Mesodermal cell (in vitro differentiated cells): ENCODE data around the gene CNKSR2. TPM values are rescaled to one million over a fixed set of nuclear protein-coding genes. Genes with fewer than 3 reads are reported as not detected.

Source experiments
- H3K27ac ChIP-seq: 2 replicates; pipeline ENCODE4 v1.7.0; 2013; ENCODE audit warnings: mild to moderate bottlenecking, low read depth, low read length, moderate library complexity; ENCODE audit not compliant: severe bottlenecking
- H3K36me3 ChIP-seq: 2 replicates; pipeline ENCODE4 v1.7.1; 2013; ENCODE audit warnings: mild to moderate bottlenecking, low read length, moderate library complexity; ENCODE audit not compliant: control insufficient read depth, insufficient read depth
- H3K4me1 ChIP-seq: one replicate; pipeline ENCODE4 v1.7.1; 2013; ENCODE audit warnings: mild to moderate bottlenecking, low read length; ENCODE audit not compliant: insufficient read depth, control insufficient read depth, poor library complexity, severe bottlenecking
- H3K4me3 ChIP-seq: 2 replicates; pipeline ENCODE4 v1.7.0; 2013; ENCODE audit warnings: low read length, control low read depth, mild to moderate bottlenecking; ENCODE audit not compliant: insufficient read depth, poor library complexity, severe bottlenecking; ENCODE audit errors: extremely low read depth
- H3K9me3 ChIP-seq: 2 replicates; pipeline ENCODE4 v1.7.1; 2013; ENCODE audit warnings: mild to moderate bottlenecking, low read length, moderate library complexity; ENCODE audit not compliant: control insufficient read depth
- WGBS, 2 experiments: methylation state at CpG; one replicate each; pipeline ENCODE4 v1.1.5; 2013; ENCODE audit warnings: missing lambda C conversion rate in 2 of 2; ENCODE audit not compliant: insufficient coverage in 2 of 2; 5-methylcytosine and 5-hydroxymethylcytosine counted together
- polyA plus RNA-seq, 2 experiments: library from polyadenylated mRNA; stranded (reverse); fragments of 50-300 nt; gene quantifications; one replicate each; pipeline ENCODE4 v1.2.3, GENCODE V29; 2013

CNKSR2 gene
- 2.1 TPM for polyA plus RNA-seq (2013, experiment 1 of 2)
- polyA plus RNA-seq (2013, experiment 2 of 2) = 3.1 TPM

DNA sequence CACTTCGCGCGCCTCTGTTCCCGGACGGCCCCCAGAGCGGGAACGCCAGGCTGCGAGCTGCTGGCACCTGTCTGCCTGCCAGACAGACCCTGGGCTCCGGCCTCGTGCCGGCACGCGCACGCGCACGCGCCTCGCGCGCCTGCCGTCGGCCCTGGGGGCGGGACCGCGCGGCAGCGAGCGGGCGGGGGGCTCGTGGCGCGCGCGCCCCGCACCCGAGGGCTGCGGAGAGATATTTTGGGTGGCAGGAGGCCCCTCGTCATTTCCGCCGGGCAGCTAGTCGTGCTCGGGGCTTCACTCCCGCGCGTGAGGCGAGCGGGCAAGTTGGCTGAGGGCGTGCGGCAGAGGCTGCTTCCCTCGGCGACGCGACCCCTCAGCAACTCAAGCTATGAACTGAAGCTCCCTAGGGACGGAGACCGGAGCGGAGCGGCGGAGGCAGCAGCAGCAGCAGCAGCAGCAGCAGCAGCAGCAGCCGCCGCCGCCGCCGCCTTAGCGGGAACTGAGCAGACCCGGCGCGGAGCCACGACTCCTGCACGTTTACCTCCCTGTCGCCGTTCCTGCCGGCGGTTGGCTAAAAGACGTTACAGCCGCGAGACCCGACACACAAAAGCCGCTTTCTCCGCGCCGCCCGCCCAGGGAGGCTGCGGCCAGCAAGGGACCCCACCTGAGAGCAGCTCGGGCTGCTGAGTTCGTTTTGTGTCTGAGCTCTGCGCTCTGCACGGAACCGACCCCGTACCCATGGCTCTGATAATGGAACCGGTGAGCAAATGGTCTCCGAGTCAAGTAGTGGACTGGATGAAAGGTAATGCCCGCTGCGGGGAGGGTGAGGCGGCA lies at the start of gene CNKSR2:
TSS of gene CNKSR2 (plus strand) at position 256 of the 831 bp plus-strand sequence. CDS start at position 736, 480 bp downstream.
- Histone ChIP-seq H3K27ac (peak within 1 kb of the TSS; percentile 16), H3K9me3 (no peaks in the 10 kb centered on the region), H3K4me1 (no peaks in the 10 kb centered on the region), H3K36me3 (no peaks in the 10 kb centered on the region), H3K4me3 (peak within 1 kb of the TSS; percentile 41)
- WGBS, 2 experiments = 0 to 1% methylated on average over 3 to 24 of the region's 94 CpGs

DNA sequence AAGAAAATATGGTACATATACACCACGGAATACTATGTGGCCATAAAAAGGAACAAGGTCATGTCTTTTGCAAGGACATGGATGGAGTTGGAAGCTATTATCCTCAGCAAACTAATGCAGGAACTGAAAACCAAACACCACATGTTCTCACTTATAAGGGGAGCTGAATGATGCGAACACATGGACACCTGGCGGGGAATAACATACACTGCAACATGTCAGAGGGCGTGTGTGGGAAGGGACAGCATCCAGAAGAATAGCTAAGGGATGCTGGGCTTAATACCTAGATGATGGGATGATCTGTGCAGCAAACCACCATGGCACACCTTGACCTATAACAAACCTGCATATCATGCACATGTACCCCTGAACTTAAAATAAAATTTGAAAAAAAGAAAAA lies 19.5 kb upstream of the CNKSR2 start:
- no peak overlapping the region for H3K27ac ChIP-seq
- no peaks in the 10 kb centered on the region for H3K9me3 ChIP-seq
- no peaks in the 10 kb centered on the region for H3K36me3 ChIP-seq
- no peak overlapping the region for H3K4me3 ChIP-seq
- WGBS, 2 experiments = no CpG with 5 or more reads among the region's 4 CpGs
- no peaks in the 10 kb centered on the region for H3K4me1 ChIP-seq

DNA sequence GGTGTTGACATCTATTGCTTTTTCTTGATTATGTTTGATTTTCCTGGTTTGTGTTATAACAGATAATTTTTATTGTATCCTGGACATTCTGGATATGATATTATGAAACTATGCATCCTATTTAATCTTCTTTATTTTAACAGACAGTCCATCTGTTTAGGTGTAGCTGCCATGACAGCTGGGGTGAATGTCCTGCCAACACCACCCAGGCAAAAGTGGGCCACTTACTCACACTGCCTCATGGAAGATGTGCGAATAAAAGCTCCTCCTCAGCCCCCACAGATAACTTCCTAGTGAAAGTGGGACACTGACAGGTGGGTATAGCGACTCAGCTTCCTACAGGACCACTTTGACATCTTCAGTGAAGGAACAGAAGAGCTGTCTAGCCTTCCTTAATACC lies 18.4 kb upstream of the CNKSR2 start:
- no CpG with 5 or more reads among the region's 2 CpGs for WGBS, 2 experiments
- H3K27ac ChIP-seq = no peak overlapping the region
- H3K36me3 ChIP-seq = no peaks in the 10 kb centered on the region
- H3K4me1 ChIP-seq = no peaks in the 10 kb centered on the region
- no peak overlapping the region for H3K4me3 ChIP-seq
- H3K9me3 ChIP-seq = no peaks in the 10 kb centered on the region

DNA sequence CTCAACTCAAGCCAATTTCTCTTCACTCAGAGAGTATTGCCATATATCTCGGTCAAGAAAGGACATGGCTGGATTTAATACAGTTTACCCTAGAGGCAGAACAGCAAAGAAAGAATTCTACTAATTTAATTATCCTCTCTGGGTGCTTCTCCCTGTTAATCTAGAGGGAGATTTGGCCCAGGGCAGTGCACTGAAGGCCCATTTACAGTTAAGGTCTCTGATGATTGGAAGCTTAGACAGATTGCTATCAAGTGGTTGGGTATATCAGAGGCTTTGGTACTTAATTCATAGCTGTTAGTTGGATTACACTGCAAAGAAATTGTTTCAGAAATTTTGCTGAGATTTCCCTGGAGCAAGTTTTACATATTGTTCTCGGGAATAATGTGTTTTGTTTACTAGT lies 4.6 kb upstream of the CNKSR2 start:
- H3K27ac ChIP-seq = no peak overlapping the region
- no peaks in the 10 kb centered on the region for H3K9me3 ChIP-seq
- H3K4me1 ChIP-seq = no peaks in the 10 kb centered on the region
- no peaks in the 10 kb centered on the region for H3K36me3 ChIP-seq
- no CpG with 5 or more reads among the region's 2 CpGs for WGBS, 2 experiments
- no peak overlapping the region for H3K4me3 ChIP-seq

DNA sequence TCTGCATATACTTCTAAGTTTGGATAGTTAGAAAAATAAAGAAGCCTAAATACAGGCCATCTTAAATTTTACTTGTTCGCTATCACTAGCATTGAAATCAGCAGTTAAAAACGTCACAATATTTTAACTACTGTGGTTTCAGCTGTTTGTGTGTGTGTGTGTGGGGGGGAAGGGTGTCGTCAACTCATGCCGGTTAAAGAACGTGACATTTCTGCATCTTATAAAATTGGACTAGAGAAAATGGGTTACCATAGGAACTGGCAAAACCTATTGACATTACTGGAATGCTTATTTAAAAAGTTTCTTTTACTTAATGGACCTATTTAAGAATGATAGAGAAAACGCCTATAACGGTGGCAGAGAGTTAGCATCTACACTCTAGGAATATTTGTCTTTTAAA lies 1.2 kb upstream of the CNKSR2 start:
- WGBS, 2 experiments = no CpG with 5 or more reads among the region's 7 CpGs
- no peaks in the 10 kb centered on the region for H3K9me3 ChIP-seq
- H3K27ac ChIP-seq = no peak overlapping the region
- no peaks in the 10 kb centered on the region for H3K4me1 ChIP-seq
- no peaks in the 10 kb centered on the region for H3K36me3 ChIP-seq
- H3K4me3 ChIP-seq = no peak overlapping the region

DNA sequence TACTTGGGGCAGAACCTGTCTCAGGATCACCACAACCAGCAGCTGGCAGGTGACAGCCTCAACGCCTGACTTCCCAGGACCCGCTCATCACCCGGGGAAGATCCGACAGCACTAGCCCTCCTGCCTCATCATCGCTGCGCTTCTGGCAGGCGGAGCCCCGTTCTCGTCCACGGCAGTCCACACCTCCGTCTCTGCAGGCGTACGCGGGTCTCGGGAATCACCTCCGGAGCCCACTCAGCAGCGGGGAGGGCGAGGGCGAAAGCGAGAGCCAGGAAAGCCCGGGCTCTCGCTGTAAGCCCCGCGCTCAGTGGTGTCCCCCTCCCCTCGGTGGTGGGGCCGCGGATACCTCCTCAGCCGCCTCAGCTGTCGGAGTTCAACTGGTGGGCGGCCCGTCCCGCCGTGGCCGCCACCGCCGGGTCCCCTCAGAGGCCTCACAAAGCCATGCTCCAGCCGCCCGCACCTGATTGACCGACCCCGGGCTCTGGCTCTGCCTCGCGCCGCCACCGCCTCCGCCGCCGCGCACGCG lies 518 bp upstream of the CNKSR2 start:
- no peaks in the 10 kb centered on the region for H3K36me3 ChIP-seq
- H3K4me3 ChIP-seq = peak overlapping the region; percentile 41
- H3K4me1 ChIP-seq = no peaks in the 10 kb centered on the region
- H3K9me3 ChIP-seq = no peaks in the 10 kb centered on the region
- no peak overlapping the region for H3K27ac ChIP-seq
- 1% methylated on average over 20 to 28 of the region's 50 CpGs for WGBS, 2 experiments

DNA sequence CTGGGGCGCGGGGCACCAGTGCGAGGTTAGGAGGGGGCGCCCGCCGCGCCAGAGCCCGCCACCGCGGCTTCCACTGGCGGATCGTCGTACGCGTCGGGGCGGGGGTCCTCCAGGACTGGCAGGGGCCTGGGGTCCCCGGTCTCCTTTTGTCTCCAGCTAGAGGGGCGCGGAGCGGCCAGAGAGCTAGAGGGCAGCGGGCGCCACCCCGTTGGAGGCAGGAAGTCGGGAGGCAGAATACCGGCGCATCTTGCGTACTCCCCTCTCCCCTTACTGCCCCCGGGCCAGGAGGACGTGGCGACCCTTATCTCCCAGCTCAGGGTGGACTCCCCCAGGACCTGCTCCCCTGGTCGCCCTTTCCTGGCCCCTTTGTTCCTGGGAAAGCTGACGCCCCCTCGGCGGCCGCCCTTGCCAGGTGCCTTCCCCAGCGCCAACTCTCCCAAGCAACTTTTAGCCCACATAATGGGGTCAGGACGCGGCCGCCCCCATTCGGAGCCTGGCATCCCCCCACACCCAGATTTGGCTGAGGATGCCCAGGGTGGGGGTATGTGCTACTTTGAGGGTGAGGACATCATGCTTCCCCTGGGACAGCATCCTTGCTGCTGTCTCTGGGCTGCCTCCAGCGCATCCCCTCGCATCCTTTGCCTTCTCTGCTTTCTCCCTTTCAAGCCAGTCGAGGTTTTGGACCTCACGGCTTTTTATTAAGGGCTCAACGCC lies 933 bp downstream of the CNKSR2 start:
- no peaks in the 10 kb centered on the region for H3K4me1 ChIP-seq
- 0% methylated on average over 8 to 10 of the region's 46 CpGs for WGBS, 2 experiments
- peak overlapping the region; percentile 41 for H3K4me3 ChIP-seq
- no peaks in the 10 kb centered on the region for H3K9me3 ChIP-seq
- no peaks in the 10 kb centered on the region for H3K36me3 ChIP-seq
- no peak overlapping the region for H3K27ac ChIP-seq

DNA sequence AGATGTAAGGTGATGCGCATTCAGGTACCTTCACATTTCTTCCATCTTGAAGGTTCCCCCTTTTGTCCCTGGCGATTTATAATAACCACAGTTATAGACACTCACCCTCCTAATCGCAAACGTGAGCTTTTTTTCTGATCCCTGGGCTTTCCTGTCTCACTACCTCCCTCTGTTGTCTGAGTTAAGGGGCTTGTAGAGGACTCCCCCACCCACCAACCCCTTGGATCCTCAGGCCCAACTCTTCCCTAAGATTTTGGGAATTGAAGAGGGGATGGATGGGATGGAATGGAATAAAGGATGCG lies 1.4 kb downstream of the CNKSR2 start:
- no peak overlapping the region for H3K27ac ChIP-seq
- no peaks in the 10 kb centered on the region for H3K9me3 ChIP-seq
- H3K36me3 ChIP-seq = no peaks in the 10 kb centered on the region
- no CpG with 5 or more reads among the region's 5 CpGs for WGBS, 2 experiments
- H3K4me1 ChIP-seq = no peaks in the 10 kb centered on the region
- peak overlapping the region; percentile 41 for H3K4me3 ChIP-seq

DNA sequence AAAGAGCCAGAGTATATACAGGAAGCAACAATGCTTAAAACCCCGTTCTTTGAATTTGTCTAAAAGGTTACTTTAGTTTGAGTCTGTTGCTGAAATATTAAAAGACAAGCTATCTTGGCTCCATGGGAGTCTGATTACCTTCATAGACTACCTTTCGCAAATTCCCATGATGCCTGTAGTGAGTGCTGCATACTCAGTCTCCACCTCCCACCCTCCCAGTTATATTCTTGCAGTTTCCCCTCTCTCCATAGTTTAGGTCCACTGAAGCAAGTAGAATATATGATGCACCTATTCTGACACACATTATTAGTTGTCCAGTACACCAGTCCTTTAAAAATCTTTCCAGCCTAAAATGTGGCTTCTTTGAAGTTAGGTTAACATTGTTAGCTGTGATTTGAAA lies 2.4 kb downstream of the CNKSR2 start:
- H3K27ac ChIP-seq = no peak overlapping the region
- no CpG with 5 or more reads among the region's 2 CpGs for WGBS, 2 experiments
- no peaks in the 10 kb centered on the region for H3K36me3 ChIP-seq
- no peaks in the 10 kb centered on the region for H3K9me3 ChIP-seq
- H3K4me3 ChIP-seq = no peak overlapping the region
- H3K4me1 ChIP-seq = no peaks in the 10 kb centered on the region

DNA sequence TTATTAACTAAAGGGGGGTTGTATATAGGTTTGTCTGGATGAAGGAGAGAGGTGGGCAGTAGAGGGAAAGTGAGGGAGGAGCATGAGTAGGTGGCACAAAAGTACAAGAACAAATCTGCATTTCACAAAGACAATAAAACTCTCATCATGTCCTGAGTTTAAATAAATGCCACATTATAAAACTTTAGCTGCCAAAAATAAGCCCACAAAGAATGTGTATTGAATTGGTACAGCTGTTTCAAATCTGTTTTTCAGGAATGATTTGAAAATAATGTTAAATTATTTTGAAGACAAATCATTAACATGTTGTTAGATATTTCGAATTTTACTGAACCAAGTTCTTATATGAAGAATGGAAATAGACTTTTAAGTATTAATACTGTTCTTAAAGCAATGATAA lies 5.8 kb downstream of the CNKSR2 start:
- no peaks in the 10 kb centered on the region for H3K9me3 ChIP-seq
- H3K4me3 ChIP-seq = no peak overlapping the region
- H3K36me3 ChIP-seq = no peaks in the 10 kb centered on the region
- H3K4me1 ChIP-seq = no peaks in the 10 kb centered on the region
- H3K27ac ChIP-seq = no peak overlapping the region
- WGBS, 2 experiments = no CpG with 5 or more reads among the region's 1 CpG

DNA sequence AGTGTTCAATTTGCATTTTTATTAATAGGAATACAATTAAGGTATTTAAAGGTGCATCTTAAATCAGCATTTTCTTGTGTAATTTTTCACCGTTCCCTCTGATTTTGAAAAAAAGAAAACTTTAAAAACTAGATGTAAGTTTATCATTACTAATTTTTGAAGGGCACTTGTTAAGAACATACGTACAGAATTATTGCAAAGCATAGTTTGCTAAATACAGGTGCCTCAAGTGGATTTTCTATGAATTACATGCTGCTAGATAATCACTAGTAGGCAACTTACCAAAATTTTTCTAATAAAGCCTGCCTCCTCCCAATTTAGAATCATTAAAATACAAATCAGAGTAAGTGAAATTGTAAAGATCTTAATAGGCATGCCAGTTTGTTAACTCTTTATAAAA lies 8.5 kb downstream of the CNKSR2 start:
- no CpG with 5 or more reads among the region's 2 CpGs for WGBS, 2 experiments

More for the DNA sequence above, 8.5 kb downstream of the CNKSR2 start:
- no peaks in the 10 kb centered on the region for H3K4me1 ChIP-seq
- no peak overlapping the region for H3K27ac ChIP-seq
- H3K36me3 ChIP-seq = no peaks in the 10 kb centered on the region
- H3K9me3 ChIP-seq = no peaks in the 10 kb centered on the region
- H3K4me3 ChIP-seq = no peak overlapping the region
